Endothelial cell of umbilical vein (primary cell): ENCODE data around the gene CD200.

Experiments
- EZH2 ChIP-seq: IDR thresholded peaks from 2 replicates; pipeline ENCODE4 v1.6.1; 2012; ENCODE audit warnings: borderline replicate concordance, low read depth, mild to moderate bottlenecking, moderate library complexity, low read length, inconsistent platforms; ENCODE audit not compliant: severe bottlenecking
- POLR2A ChIP-seq: IDR thresholded peaks from 2 replicates; pipeline ENCODE4 v1.6.1; 2012; ENCODE audit warnings: low read depth, mild to moderate bottlenecking, control low read depth, low read length
- TF ChIP-seq, protein P1 (sequence below), 2 donors: IDR thresholded peaks; 1 replicate in 1 of 2; 2 replicates in 1 of 2; pipeline ENCODE4 v1.5.1; 2011; ENCODE audit warnings: low read length in 2 of 2, mild to moderate bottlenecking in 2 of 2, moderate library complexity in 2 of 2, control low read depth in 1 of 2, inconsistent platforms in 1 of 2, low read depth in 1 of 2; ENCODE audit not compliant: insufficient read depth in 1 of 2; ENCODE audit errors: extremely low read depth in 1 of 2
- TF ChIP-seq, protein P2 (sequence below): IDR thresholded peaks from 2 replicates; pipeline ENCODE4 v1.6.1; 2011; ENCODE audit not compliant: insufficient read depth, insufficient read length

DNA sequence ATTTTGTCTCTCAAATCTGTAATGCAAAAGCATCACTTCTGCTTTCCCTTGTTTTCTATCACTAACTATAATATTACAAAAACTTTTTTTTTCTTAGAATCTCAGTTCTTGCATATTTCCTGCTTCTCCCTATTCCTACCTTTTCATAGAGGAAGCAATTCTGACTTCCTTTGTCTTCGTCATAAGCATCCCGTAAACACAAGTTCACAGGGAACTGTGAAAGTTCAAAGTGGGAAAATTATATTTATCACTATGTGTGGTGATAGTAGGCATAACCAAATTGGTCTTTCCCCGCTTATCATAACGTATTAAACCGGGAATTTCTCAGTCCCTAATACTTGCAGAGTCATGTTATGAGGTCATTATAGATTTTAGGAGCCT lies 22.3 kb downstream of the CD200 start:
- no peak for TF ChIP-seq POLR2A
- TF ChIP-seq, protein P1, sequence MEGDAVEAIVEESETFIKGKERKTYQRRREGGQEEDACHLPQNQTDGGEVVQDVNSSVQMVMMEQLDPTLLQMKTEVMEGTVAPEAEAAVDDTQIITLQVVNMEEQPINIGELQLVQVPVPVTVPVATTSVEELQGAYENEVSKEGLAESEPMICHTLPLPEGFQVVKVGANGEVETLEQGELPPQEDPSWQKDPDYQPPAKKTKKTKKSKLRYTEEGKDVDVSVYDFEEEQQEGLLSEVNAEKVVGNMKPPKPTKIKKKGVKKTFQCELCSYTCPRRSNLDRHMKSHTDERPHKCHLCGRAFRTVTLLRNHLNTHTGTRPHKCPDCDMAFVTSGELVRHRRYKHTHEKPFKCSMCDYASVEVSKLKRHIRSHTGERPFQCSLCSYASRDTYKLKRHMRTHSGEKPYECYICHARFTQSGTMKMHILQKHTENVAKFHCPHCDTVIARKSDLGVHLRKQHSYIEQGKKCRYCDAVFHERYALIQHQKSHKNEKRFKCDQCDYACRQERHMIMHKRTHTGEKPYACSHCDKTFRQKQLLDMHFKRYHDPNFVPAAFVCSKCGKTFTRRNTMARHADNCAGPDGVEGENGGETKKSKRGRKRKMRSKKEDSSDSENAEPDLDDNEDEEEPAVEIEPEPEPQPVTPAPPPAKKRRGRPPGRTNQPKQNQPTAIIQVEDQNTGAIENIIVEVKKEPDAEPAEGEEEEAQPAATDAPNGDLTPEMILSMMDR (IDR thresholded peaks at IDR 0.05; ENCODE audit: extremely low read depth in 1 of 2, insufficient read depth in 1 of 2, low read depth in 1 of 2, low read length in 2 of 2) = no peak
- TF ChIP-seq, protein P2, sequence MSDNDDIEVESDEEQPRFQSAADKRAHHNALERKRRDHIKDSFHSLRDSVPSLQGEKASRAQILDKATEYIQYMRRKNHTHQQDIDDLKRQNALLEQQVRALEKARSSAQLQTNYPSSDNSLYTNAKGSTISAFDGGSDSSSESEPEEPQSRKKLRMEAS = no peak
- no peak for TF ChIP-seq EZH2
